Ureter (tissue), 1 donor: ENCODE measurements around the gene LMOD1. TPM values are rescaled to one million over a fixed set of nuclear protein-coding genes. Genes with fewer than 3 reads are reported as not detected.
"Not testable (repeated sequence)": the region's sequence is repeated elsewhere in the genome, so short reads cannot be mapped to it uniquely, and the experiment has no call there.

ENCODE experiments used
- DNase-seq: peaks from one replicate; pipeline ENCODE4 v3.0.0-alpha.2; 2020; ENCODE audit warnings: low spot score
- total RNA-seq: library from RNA; stranded (reverse); gene quantifications from one replicate; pipeline ENCODE4 v1.2.4, GENCODE V29; 2023
- donor health status: DM: yes; HTN: yes; CAD: no.

Gene LMOD1
- 123 TPM for total RNA-seq

DNA sequence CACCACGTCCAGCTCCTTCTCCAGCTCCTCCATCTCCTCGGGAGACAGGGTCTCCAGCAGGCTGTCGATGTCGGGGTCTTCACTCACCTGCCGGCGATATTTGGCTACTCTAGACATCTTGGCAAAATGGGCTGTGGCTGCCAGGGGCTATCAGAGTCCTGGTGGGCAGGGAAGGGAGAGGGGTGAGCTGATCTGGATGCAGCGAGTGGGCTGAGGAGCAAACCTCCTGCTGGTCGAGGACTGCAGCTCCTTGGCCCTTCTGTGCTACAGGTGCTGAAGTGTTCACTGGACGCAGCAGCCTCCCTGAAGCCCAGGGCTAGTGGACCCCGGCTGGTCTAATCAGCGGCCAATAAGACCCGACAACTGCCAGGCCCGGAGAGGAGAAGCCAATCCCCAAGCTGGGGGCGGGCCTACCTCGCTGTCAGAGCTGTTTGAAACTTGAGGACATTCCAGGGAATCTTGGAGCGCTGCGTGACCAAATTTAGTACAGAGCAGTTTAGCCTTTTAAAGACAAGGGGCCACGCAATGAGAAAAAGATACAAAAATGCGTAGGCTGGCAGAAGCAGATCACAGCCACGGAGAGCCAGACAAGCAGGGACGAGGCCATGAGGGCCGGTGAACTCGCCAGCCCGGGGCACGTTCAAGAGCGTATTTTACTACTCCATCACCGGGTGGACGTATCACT lies at the start of gene LMOD1:
TSS of gene LMOD1 (minus strand) at position 325 of the 685 bp plus-strand sequence. CDS start at position 117, 208 bp downstream.
- DNase-seq = peak; percentile 91

DNA sequence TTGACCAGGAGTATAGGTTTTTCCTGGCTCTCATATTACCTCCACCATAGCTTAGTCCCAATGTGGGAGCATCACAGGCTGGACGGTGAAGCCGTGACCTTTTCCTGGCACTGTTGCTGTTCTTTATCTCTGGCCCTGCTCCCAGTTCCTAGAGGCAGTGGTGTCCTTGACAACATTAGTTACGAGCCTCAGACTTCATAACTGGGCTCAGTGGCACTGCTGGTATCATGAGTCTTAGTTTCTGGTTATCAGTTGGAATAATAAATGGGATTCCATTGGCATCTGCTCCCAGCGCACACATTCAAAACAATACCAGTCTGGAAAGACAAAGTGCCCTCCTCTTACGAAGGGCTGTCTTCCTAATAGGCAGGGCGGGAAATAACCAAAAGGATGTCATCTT lies 44.1 kb upstream of the LMOD1 start:
- DNase-seq = no peak

DNA sequence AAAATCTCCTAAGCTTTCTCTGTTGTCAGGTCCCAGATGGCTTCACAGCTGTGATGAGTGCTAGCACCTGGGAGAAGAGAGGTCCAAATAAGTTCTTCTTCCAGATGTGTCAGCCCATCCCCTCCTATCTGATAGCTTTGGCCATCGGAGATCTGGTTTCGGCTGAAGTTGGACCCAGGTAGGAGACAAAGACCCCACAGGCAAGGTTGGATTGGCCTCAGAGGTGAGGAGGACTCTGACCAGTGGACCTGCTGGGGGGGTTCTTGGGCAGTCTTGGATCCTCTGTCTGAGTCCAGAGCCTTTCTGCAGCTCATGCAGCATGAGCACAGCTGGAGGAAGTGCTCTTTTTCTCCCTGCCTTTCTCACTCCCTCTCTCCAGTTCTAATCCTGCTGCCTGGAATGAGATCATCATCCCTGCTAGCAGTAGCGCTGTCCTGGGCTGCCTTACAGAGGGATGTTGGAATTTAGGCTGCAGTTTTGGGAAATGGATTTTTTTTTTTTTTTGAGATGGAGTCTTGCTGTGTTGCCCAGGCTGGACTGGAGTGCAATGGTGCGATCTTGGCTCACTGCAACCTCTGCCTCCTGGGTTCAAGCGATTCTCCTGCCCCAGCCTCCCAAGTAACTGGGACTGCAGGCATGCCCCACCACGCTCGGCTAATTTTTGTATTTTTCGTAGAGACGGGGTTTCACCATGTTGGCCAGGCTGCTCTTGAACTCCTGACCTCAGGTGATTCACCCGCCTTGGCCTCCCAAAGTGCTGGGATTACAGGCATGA lies 43.2 kb upstream of the LMOD1 start:
- no peak for DNase-seq

- no peak for DNase-seq
Observed at GRCh38 chr1:201988601-201989000, 42.3 kb upstream of the LMOD1 start.

DNA sequence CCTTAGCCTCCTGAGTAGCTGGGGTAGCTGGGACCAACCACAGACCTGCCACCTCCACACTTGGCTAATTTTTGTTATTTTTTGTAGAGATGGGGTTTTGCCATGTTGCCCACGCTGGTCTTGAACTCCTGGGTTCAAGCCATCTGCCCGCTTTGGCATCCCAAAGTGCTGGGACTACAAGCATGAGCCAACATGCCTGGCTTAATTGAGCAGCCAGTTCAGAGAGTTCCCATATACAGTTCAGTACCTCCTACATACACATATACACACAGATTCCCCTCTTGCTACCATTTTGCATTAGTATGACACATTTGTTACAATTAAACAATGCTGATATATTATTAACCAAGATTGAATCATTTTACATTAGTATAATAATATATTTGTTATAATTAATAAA lies 39.0 kb upstream of the LMOD1 start:
- DNase-seq = no peak

DNA sequence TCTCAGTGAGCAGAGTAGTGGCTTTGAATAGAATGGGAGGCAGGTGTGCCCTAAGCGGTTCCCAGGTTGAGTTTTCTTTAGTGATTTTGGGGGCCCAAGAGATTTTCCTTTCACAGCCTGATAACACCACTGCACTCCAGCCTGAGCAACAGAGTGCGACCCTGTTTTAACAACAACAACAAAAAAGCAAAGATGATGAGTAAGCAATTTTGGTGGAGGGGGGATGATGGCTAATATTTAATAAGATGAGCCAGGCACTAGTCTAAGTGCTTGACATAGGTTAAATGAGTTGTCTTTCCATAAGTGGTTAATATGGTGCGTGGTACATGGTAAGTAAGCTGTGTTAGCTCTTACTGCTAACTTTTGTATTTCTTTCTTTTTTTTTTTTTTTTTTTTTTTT lies 38.1 kb upstream of the LMOD1 start:
- DNase-seq = no peak

- no peak for DNase-seq
Observed at GRCh38 chr1:201983380-201983805, 37.0 kb upstream of the LMOD1 start.

DNA sequence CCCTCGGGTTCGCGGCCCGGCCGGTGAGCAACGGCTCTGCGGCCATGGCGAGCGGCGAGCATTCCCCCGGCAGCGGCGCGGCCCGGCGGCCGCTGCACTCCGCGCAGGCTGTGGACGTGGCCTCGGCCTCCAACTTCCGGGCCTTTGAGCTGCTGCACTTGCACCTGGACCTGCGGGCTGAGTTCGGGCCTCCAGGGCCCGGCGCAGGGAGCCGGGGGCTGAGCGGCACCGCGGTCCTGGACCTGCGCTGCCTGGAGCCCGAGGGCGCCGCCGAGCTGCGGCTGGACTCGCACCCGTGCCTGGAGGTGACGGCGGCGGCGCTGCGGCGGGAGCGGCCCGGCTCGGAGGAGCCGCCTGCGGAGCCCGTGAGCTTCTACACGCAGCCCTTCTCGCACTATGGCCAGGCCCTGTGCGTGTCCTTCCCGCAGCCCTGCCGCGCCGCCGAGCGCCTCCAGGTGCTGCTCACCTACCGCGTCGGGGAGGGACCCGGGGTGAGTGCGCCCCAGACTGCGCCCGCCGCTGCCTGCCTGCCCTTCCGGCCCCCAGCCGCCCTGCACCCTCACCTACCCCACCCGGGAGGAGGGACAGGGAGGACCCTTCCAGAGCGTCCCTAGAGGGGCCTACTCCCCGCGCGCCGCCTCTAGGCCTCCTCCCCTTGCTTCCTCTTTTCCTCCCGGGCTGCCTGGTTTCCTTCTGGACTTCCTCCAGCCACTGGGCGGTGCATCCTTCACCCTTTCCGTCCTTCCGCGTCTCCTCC lies 36.5 kb upstream of the LMOD1 start, which contains the start of gene RNPEP:
TSS of gene RNPEP (plus strand) at position 26 of the 757 bp plus-strand sequence. CDS start at position 45, 19 bp downstream.
- DNase-seq = peak; percentile 79

GRCh38 chr1:201982082-201982622 lies 35.8 kb upstream of the LMOD1 start:
- peak; percentile 74 for DNase-seq

GRCh38 chr1:201970334-201971159 lies 24.2 kb upstream of the LMOD1 start:
- no peak for DNase-seq

GRCh38 chr1:201968202-201968925 lies 22.0 kb upstream of the LMOD1 start:
- DNase-seq = no peak

GRCh38 chr1:201966171-201966570 lies 19.8 kb upstream of the LMOD1 start:
- DNase-seq = no peak

DNA sequence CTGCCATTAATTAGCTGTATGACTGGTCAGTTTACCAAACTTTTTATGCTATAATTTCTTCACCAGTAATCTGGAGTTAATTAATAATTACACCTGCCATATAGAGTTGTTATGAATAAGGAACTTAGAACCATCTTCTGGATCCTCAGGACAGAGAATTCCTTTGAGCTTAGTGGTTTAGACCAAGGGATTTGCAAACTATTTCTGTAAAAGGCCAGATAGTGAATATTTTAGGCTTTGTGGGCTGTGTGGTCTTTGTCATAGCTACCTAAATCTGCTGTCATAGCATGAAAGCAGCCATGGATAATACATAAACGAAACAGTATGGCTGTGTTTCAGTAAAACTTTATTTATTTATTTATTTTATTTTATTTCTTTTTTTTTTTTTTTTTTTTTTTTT lies 17.9 kb upstream of the LMOD1 start:
- DNase-seq = no peak

GRCh38 chr1:201962382-201962781 lies 16.0 kb upstream of the LMOD1 start:
- DNase-seq = not testable (repeated sequence)

- DNase-seq = no peak
Observed at GRCh38 chr1:201958348-201958747, 12.0 kb upstream of the LMOD1 start.

GRCh38 chr1:201955729-201956143 lies 9.4 kb upstream of the LMOD1 start:
- DNase-seq = no peak

DNA sequence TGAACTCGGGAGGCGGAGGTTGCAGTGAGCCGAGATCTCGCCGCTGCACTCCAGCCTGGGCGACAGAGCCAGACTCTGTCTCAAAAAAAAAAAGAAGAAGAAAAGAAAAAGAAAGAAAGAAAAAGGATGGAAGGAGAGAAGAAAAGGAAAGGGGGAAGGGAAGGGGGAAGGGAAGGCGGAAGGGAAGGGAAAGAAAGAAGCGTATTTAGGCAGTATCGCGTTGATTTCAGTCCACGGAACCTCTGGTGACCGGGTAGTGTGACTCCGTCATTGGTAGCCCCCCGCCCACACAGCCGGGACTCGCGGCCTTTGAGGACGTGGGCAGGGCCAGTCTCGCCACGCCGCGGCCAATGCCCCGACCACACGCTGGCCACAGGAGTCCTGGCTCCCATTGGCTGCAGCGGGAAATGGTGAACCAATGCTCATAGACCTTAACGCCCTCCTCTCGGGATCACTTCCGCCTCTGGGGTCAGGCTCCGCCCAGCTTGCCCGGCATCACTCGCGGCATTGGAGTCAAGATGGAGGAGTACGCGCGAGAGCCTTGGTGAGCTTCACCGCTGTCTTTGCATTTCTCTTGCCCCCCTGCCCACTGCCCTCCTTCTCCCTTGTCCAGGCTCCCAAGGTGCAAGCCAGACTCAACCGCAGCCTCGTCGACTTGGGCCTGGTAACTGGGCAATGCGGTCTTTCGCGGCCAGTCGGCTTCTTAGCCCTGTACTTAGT lies 8.8 kb upstream of the LMOD1 start, which contains the start of gene TIMM17A:
TSS of gene TIMM17A (plus strand) at position 495 of the 720 bp plus-strand sequence. CDS start at position 519, 24 bp downstream.
- DNase-seq = peak; percentile 98

- no peak for DNase-seq
Observed at GRCh38 chr1:201954263-201955008, 8.1 kb upstream of the LMOD1 start.

GRCh38 chr1:201949491-201949890 lies 3.1 kb upstream of the LMOD1 start:
- DNase-seq = no peak
